OCI-LY7 (cell line): ENCODE results near the gene SEC14L5. TPM values are rescaled to one million over a fixed set of nuclear protein-coding genes. Genes with fewer than 3 reads are reported as not detected.

Source experiments
- BruUV-seq: library from RNA; stranded (reverse); fragments of 400-500 nt; replicated peaks from 2 replicates; lab custom pipeline; 2021; lab: Mats Ljungman, UMichigan
- CTCF ChIA-PET: fragments of 300-600 bp; sonication (Branson Sonifier 250); formaldehyde crosslinking; loops from one replicate; lab custom pipeline; 2022; ENCODE audit warnings: antibody characterized with exemption; ENCODE audit not compliant: unreplicated experiment; lab: Charles Lee
- POLR2A ChIA-PET: fragments of 300-600 bp; sonication (Branson Sonifier 250); formaldehyde crosslinking; loops from one replicate; lab custom pipeline; 2022; ENCODE audit warnings: antibody characterized with exemption; lab: Charles Lee
- DNase-seq: peaks from one replicate; pipeline ENCODE4 v3.0.0-alpha.2; 2015; ENCODE audit warnings: low spot score
- H2AFZ ChIP-seq: fragments of 200-600 bp; sonication (generic), shearing (Covaris generic); 2 replicates; pipeline ENCODE4 v1.6.1; 2014; ENCODE audit warnings: mild to moderate bottlenecking, antibody characterized with exemption, low read length, moderate library complexity
- H3K27ac ChIP-seq: fragments of 200-600 bp; sonication (generic); 2 replicates; pipeline ENCODE4 v1.5.1; 2014; ENCODE audit warnings: mixed run types, low read depth, mild to moderate bottlenecking, moderate library complexity, low read length, inconsistent platforms; ENCODE audit not compliant: poor library complexity, severe bottlenecking
- H3K36me3 ChIP-seq: fragments of 200-600 bp; sonication (generic); 2 replicates; pipeline ENCODE4 v1.6.1; 2014; ENCODE audit warnings: mild to moderate bottlenecking, antibody characterized with exemption, low read length, moderate library complexity, mixed read lengths; ENCODE audit not compliant: insufficient read depth
- H3K4me1 ChIP-seq: fragments of 200-600 bp; sonication (generic); 2 replicates; pipeline ENCODE4 v1.5.1; 2014; ENCODE audit warnings: mild to moderate bottlenecking, low read length; ENCODE audit not compliant: insufficient read depth, poor library complexity, severe bottlenecking
- H3K4me2 ChIP-seq: fragments of 200-600 bp; sonication (generic); 2 replicates; pipeline ENCODE4 v1.6.1; 2014; ENCODE audit warnings: mild to moderate bottlenecking, low read length
- H3K4me3 ChIP-seq: fragments of 200-600 bp; sonication (generic); 2 replicates; pipeline ENCODE4 v1.5.1; 2014; ENCODE audit warnings: mild to moderate bottlenecking, low read depth, low read length; ENCODE audit not compliant: poor library complexity, severe bottlenecking
- H3K79me2 ChIP-seq: fragments of 200-600 bp; sonication (generic); 2 replicates; pipeline ENCODE4 v1.6.1; 2016; ENCODE audit warnings: low read depth, mild to moderate bottlenecking, low read length, moderate library complexity, mixed read lengths; ENCODE audit not compliant: insufficient read depth
- H3K9me2 ChIP-seq: fragments of 200-600 bp; sonication (generic); 2 replicates; pipeline ENCODE4 v1.6.1; 2016; ENCODE audit warnings: mild to moderate bottlenecking, low read length, mixed read lengths; ENCODE audit not compliant: insufficient read depth
- H3K9me3 ChIP-seq: fragments of 200-600 bp; sonication (generic); 2 replicates; pipeline ENCODE4 v1.6.1; 2014; ENCODE audit warnings: mild to moderate bottlenecking, mixed run types, low read length, mixed read lengths
- H4K20me1 ChIP-seq: fragments of 200-600 bp; sonication (generic); 2 replicates; pipeline ENCODE4 v1.6.1; 2014; ENCODE audit warnings: mild to moderate bottlenecking, antibody characterized with exemption, low read length, moderate library complexity, mixed read lengths; ENCODE audit not compliant: insufficient read depth
- EZH2phosphoT487 ChIP-seq: fragments of 200-600 bp; sonication (generic); IDR thresholded peaks from 2 replicates; pipeline ENCODE4 v1.6.1; 2018; ENCODE audit warnings: low read depth, borderline replicate concordance, mild to moderate bottlenecking, mixed run types, antibody characterized with exemption, low read length, moderate library complexity, mixed read lengths
- intact Hi-C: fragments of 100-400 bp; cut with micrococcal nuclease; formaldehyde crosslinking; loops from one replicate; pipeline ENCODE4 v1.10.0; 2022; ENCODE audit not compliant: unreplicated experiment
- total RNA-seq, 2 experiments: library from RNA; depleted of rRNA in 1 of 2; stranded (reverse); fragments of >200 nt in 1 of 2; shearing (Covaris generic) in 1 of 2; gene quantifications; 2 replicates each; pipeline ENCODE4 v1.2.3, GENCODE V29; 2014 to 2022
- TF ChIP-seq, protein P1 (sequence below): fragments of 200-600 bp; sonication (generic); conservative IDR thresholded peaks from 2 replicates; pipeline ENCODE4 v1.5.1; 2014; ENCODE audit warnings: mild to moderate bottlenecking, antibody characterized with exemption, low read length, moderate library complexity, mixed read lengths

The SEC14L5 gene
- total RNA-seq, 2 experiments from 2014 or later: not detected

GRCh38 chr16:4954714-4955113 lies 3.4 kb upstream of the SEC14L5 start:
- H3K9me2 ChIP-seq: no peaks in the 10 kb centered on the region
- H3K9me3 ChIP-seq: no peaks in the 10 kb centered on the region
- H2AFZ ChIP-seq: no peak overlapping the region
- DNase-seq: no peak
- peaks cover 3% of the 10 kb centered on the region for H3K4me1 ChIP-seq
- no peak overlapping the region for H3K4me3 ChIP-seq
- TF ChIP-seq EZH2phosphoT487: no peak
- TF ChIP-seq, protein P1, sequence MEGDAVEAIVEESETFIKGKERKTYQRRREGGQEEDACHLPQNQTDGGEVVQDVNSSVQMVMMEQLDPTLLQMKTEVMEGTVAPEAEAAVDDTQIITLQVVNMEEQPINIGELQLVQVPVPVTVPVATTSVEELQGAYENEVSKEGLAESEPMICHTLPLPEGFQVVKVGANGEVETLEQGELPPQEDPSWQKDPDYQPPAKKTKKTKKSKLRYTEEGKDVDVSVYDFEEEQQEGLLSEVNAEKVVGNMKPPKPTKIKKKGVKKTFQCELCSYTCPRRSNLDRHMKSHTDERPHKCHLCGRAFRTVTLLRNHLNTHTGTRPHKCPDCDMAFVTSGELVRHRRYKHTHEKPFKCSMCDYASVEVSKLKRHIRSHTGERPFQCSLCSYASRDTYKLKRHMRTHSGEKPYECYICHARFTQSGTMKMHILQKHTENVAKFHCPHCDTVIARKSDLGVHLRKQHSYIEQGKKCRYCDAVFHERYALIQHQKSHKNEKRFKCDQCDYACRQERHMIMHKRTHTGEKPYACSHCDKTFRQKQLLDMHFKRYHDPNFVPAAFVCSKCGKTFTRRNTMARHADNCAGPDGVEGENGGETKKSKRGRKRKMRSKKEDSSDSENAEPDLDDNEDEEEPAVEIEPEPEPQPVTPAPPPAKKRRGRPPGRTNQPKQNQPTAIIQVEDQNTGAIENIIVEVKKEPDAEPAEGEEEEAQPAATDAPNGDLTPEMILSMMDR: no peak
- H3K27ac ChIP-seq: no peak overlapping the region
- no peaks in the 10 kb centered on the region for H3K79me2 ChIP-seq
- CTCF ChIA-PET: no interaction called here
- H3K4me2 ChIP-seq: no peak overlapping the region
- BruUV-seq: no TSS peak
- H3K36me3 ChIP-seq: no peaks in the 10 kb centered on the region
- intact Hi-C loops: loop anchor here (5.0 kb wide), 1 partner anchor 447 kb away; no protein-coding TSS in a partner anchor
- POLR2A ChIA-PET: interaction anchor here (0.5 kb wide), 1 partner anchor 97 kb away, joined by 3 read pairs; no protein-coding TSS in a partner anchor
- H4K20me1 ChIP-seq: no peaks in the 10 kb centered on the region

DNA sequence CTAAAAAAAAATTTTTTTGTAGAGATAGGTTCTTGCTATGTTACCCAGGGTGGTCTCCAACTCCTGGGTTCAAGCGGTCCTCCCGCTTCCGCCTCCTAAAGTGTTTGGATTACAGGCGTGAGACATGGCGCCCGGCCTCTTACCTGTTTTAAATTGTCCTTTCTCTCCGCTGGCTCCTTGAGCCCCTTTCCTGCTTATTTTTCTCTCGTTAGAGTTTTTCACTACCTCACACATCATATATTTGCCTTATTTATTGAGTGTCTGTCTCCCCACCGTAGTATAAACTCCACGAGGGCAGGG lies 760 bp upstream of the SEC14L5 start:
- TF ChIP-seq, protein P1: no peak
- TF ChIP-seq EZH2phosphoT487: no peak
- Histone ChIP-seq H4K20me1 (no peaks in the 10 kb centered on the region), H3K4me1 (peaks cover 3% of the 10 kb centered on the region), H3K36me3 (no peaks in the 10 kb centered on the region), H2AFZ (peak overlapping the region; percentile 69), H3K9me2 (no peaks in the 10 kb centered on the region), H3K4me3 (peak overlapping the region; percentile 56), H3K79me2 (no peaks in the 10 kb centered on the region), H3K27ac (no peak overlapping the region), H3K9me3 (no peaks in the 10 kb centered on the region), H3K4me2 (peak overlapping the region; percentile 68)
- BruUV-seq: no TSS peak
- DNase-seq: no peak
- POLR2A ChIA-PET: interaction anchor here (0.6 kb wide), 1 partner anchor 341 kb away, joined by 3 read pairs; no protein-coding TSS in a partner anchor
- intact Hi-C loops: loop anchor here (2.0 to 5.0 kb wide), 2 partner anchors 241 to 450 kb away; no protein-coding TSS in a partner anchor
- CTCF ChIA-PET: interaction anchor here (0.6 to 1.1 kb wide), 2 partner anchors 53 to 538 kb away, joined by 3 to 4 read pairs; no protein-coding TSS in a partner anchor
